Inflammatory macrophage treated with lipopolysaccharide for 1 hour (primary cell): ENCODE data around the gene ISG20L2.
A peak's percentile ranks its signal among the peaks of the same experiment; 100 is the strongest.
"Not testable (repeated sequence)": the region's sequence is repeated elsewhere in the genome, so short reads cannot be mapped to it uniquely, and the experiment has no call there.

Experiments used
- DNase-seq, 2 donors: peaks; one replicate each; pipeline ENCODE4 v3.0.0-alpha.2; 2020 to 2022

Gene ISG20L2

GRCh38 chr1:156728599-156729462 lies at the start of gene ISG20L2:
TSS of gene ISG20L2 (minus strand) at chr1:156728766. CDS start at chr1:156727652, 1,114 bp downstream.
- peak; percentile 98 to 99 for DNase-seq

GRCh38 chr1:156777573-156777972 lies 49.0 kb upstream of the ISG20L2 start:
- no peak for DNase-seq

GRCh38 chr1:156776942-156777341 lies 48.4 kb upstream of the ISG20L2 start:
- DNase-seq, result no peak

GRCh38 chr1:156775799-156776198 lies 47.2 kb upstream of the ISG20L2 start:
- no peak for DNase-seq

- no peak for DNase-seq
These were observed 45.0 kb upstream of the ISG20L2 start for GRCh38 chr1:156773607-156774006.

- DNase-seq, result no peak
These were observed 44.3 kb upstream of the ISG20L2 start for GRCh38 chr1:156772728-156773497.

GRCh38 chr1:156772222-156772621 lies 43.7 kb upstream of the ISG20L2 start:
- DNase-seq, result no peak

GRCh38 chr1:156768610-156769295 lies 40.2 kb upstream of the ISG20L2 start:
- DNase-seq, result no peak

GRCh38 chr1:156767879-156768604 lies 39.5 kb upstream of the ISG20L2 start:
- DNase-seq, result peak; percentile 74 to 92

GRCh38 chr1:156767101-156767878 lies 38.7 kb upstream of the ISG20L2 start, which contains the start of gene PRCC:
TSS of gene PRCC (plus strand) at chr1:156767535. CDS start at chr1:156767772, 237 bp downstream.
- peak; percentile 97 to 98 for DNase-seq

GRCh38 chr1:156766298-156767100 lies 37.9 kb upstream of the ISG20L2 start:
- no peak for DNase-seq

- DNase-seq, result peak; percentile 54 to 71
These were observed 37.1 kb upstream of the ISG20L2 start for GRCh38 chr1:156765666-156766065.

GRCh38 chr1:156765136-156765535 lies 36.6 kb upstream of the ISG20L2 start:
- not testable (repeated sequence) for DNase-seq

- no peak for DNase-seq
These were observed 32.2 kb upstream of the ISG20L2 start for GRCh38 chr1:156760796-156761104.

GRCh38 chr1:156760092-156760795 lies 31.7 kb upstream of the ISG20L2 start:
- DNase-seq, result no peak

GRCh38 chr1:156757572-156758253 lies 29.1 kb upstream of the ISG20L2 start:
- DNase-seq, result not testable (repeated sequence)

GRCh38 chr1:156756355-156756754 lies 27.8 kb upstream of the ISG20L2 start:
- no peak for DNase-seq

GRCh38 chr1:156755527-156755950 lies 27.0 kb upstream of the ISG20L2 start:
- DNase-seq, result no peak

GRCh38 chr1:156754219-156754618 lies 25.7 kb upstream of the ISG20L2 start:
- DNase-seq, result no peak
